ENCODE results near the gene NSUN2. TPM values are rescaled to one million over a fixed set of nuclear protein-coding genes. Genes with fewer than 3 reads are reported as not detected.
A peak's percentile ranks its signal among the peaks of the same experiment; 100 is the strongest.
"Not testable (repeated sequence)": the region's sequence is repeated elsewhere in the genome, so short reads cannot be mapped to it uniquely, and the experiment has no call there.

NSUN2 gene
- total RNA-seq, 3 donors from 2014 or later (not counting 1 experiment from before 2014, with no cell fraction given), result 61.3 to 87.4 (median 81.4) TPM

- Mint-ChIP-seq H3K9me3 (no peaks in the 10 kb centered on the region), H3K27ac (no peak overlapping the region), H3K27me3 (ENCODE audit: low read depth in 2 of 2) (no peaks in the 10 kb centered on the region), H3K36me3 (no peaks in the 10 kb centered on the region), H3K4me3 (no peak overlapping the region), H3K4me1 (peaks cover 6 to 18% of the 10 kb centered on the region in 2 donors)
- no peak overlapping the region for H3K4me3 ChIP-seq (ENCODE audit: low read length)
- H3K27ac ChIP-seq (ENCODE audit: low read length), result no peak overlapping the region
- no peaks in the 10 kb centered on the region for H3K27me3 ChIP-seq (ENCODE audit: control insufficient read depth, insufficient read depth, low read length)
- DNase-seq (no peak), ATAC-seq (no peak)
- intact Hi-C loops (cut with micrococcal nuclease), result no loop called here
- no peaks in the 10 kb centered on the region for H3K4me1 ChIP-seq (ENCODE audit: control insufficient read depth, insufficient read depth, low read length)
- 92% methylated on average over 7 of the region's 9 CpGs for WGBS (ENCODE audit: insufficient coverage)
- no peak for TF ChIP-seq CTCF (IDR thresholded peaks at IDR 0.05)
- H3K9me3 ChIP-seq (ENCODE audit: control insufficient read depth, insufficient read depth, low read length), result no peaks in the 10 kb centered on the region
- no peaks in the 10 kb centered on the region for H3K36me3 ChIP-seq (ENCODE audit: control insufficient read depth, insufficient read depth, low read length)
Measured at GRCh38 chr5:6649681-6650080, 16.8 kb upstream of the NSUN2 start.

GRCh38 chr5:6649186-6649585 lies 16.3 kb upstream of the NSUN2 start:
- Mint-ChIP-seq H3K9me3 (no peaks in the 10 kb centered on the region), H3K27me3 (ENCODE audit: low read depth in 2 of 2) (no peaks in the 10 kb centered on the region), H3K27ac (no peak overlapping the region), H3K4me3 (no peak overlapping the region), H3K4me1 (peaks cover 6 to 18% of the 10 kb centered on the region in 2 donors), H3K36me3 (no peaks in the 10 kb centered on the region)
- intact Hi-C loops (cut with micrococcal nuclease), result no loop called here
- no peaks in the 10 kb centered on the region for H3K4me1 ChIP-seq (ENCODE audit: control insufficient read depth, insufficient read depth, low read length)
- no peak overlapping the region for H3K4me3 ChIP-seq (ENCODE audit: low read length)
- TF ChIP-seq CTCF (IDR thresholded peaks at IDR 0.05), result no peak
- H3K36me3 ChIP-seq (ENCODE audit: control insufficient read depth, insufficient read depth, low read length), result no peaks in the 10 kb centered on the region
- ATAC-seq (no peak), DNase-seq (no peak)
- H3K27me3 ChIP-seq (ENCODE audit: control insufficient read depth, insufficient read depth, low read length), result no peaks in the 10 kb centered on the region
- no peak overlapping the region for H3K27ac ChIP-seq (ENCODE audit: low read length)
- no peaks in the 10 kb centered on the region for H3K9me3 ChIP-seq (ENCODE audit: control insufficient read depth, insufficient read depth, low read length)
- 92% methylated on average over 10 of the region's 10 CpGs for WGBS (ENCODE audit: insufficient coverage)

GRCh38 chr5:6645571-6646362 lies 12.9 kb upstream of the NSUN2 start:
- intact Hi-C loops (cut with micrococcal nuclease); H3K9me3 ChIP-seq (ENCODE audit: control insufficient read depth, insufficient read depth, low read length); H3K4me1 ChIP-seq (ENCODE audit: control insufficient read depth, insufficient read depth, low read length); H3K36me3 ChIP-seq (ENCODE audit: control insufficient read depth, insufficient read depth, low read length); H3K9me3 Mint-ChIP-seq; H3K27me3 ChIP-seq (ENCODE audit: control insufficient read depth, insufficient read depth, low read length); H3K27me3 Mint-ChIP-seq (ENCODE audit: low read depth in 2 of 2); H3K27ac Mint-ChIP-seq; H3K27ac ChIP-seq (ENCODE audit: low read length); DNase-seq; H3K36me3 Mint-ChIP-seq; H3K4me3 ChIP-seq (ENCODE audit: low read length); H3K4me3 Mint-ChIP-seq: not testable (repeated sequence)
- peaks cover 6 to 18% of the 10 kb centered on the region in 2 donors for H3K4me1 Mint-ChIP-seq
- ATAC-seq, result peak in 1 of 3 donors; percentile 56
- 98% methylated on average over 10 of the region's 11 CpGs for WGBS (ENCODE audit: insufficient coverage)

GRCh38 chr5:6644794-6645241 lies 12.0 kb upstream of the NSUN2 start:
- no peak overlapping the region for H3K4me3 Mint-ChIP-seq
- no peaks in the 10 kb centered on the region for H3K36me3 Mint-ChIP-seq
- no peaks in the 10 kb centered on the region for H3K9me3 Mint-ChIP-seq
- peaks cover 6 to 15% of the 10 kb centered on the region in 2 donors for H3K4me1 Mint-ChIP-seq
- H3K27ac Mint-ChIP-seq, result no peak overlapping the region
- ATAC-seq (no peak), DNase-seq (no peak)
- H3K27me3 Mint-ChIP-seq (ENCODE audit: low read depth in 2 of 2), result no peaks in the 10 kb centered on the region
- Histone ChIP-seq H3K27me3 (ENCODE audit: control insufficient read depth, insufficient read depth, low read length) (no peaks in the 10 kb centered on the region), H3K36me3 (ENCODE audit: control insufficient read depth, insufficient read depth, low read length) (no peaks in the 10 kb centered on the region), H3K27ac (ENCODE audit: low read length) (no peak overlapping the region), H3K4me3 (ENCODE audit: low read length) (no peak overlapping the region), H3K4me1 (ENCODE audit: control insufficient read depth, insufficient read depth, low read length) (no peaks in the 10 kb centered on the region), H3K9me3 (ENCODE audit: control insufficient read depth, insufficient read depth, low read length) (no peaks in the 10 kb centered on the region)
- WGBS (ENCODE audit: insufficient coverage), result 98% methylated on average over 6 of the region's 6 CpGs
- intact Hi-C loops (cut with micrococcal nuclease), result no loop called here
- TF ChIP-seq CTCF (IDR thresholded peaks at IDR 0.05), result no peak
